Keratinocyte (primary cell): ENCODE results near the gene MAP3K10. TPM values are rescaled to one million over a fixed set of nuclear protein-coding genes. Genes with fewer than 3 reads are reported as not detected.

ENCODE experiments used
- DNase-seq: peaks from one replicate; pipeline ENCODE4 v3.0.0-alpha.2; 2011; ENCODE audit warnings: low read depth, missing footprints, low spot score
- FAIRE-seq: peaks from 2 replicates; lab custom pipeline; 2011; peaks lifted over from hg19 to GRCh38; lab: Jason Lieb, UNC
- H2AFZ ChIP-seq: 2 replicates; pipeline ENCODE4 v1.6.0; 2012; ENCODE audit warnings: low read length, control low read depth, inconsistent platforms; ENCODE audit not compliant: control insufficient read depth
- H3K27ac ChIP-seq: 2 replicates; pipeline ENCODE4 v1.5.1; 2011; ENCODE audit warnings: low read length; ENCODE audit not compliant: control insufficient read depth, insufficient read depth
- H3K27me3 ChIP-seq: 3 replicates; pipeline ENCODE4 v1.6.0; 2011; ENCODE audit warnings: low read length; ENCODE audit not compliant: control insufficient read depth, insufficient read depth; ENCODE audit errors: extremely low read depth
- H3K36me3 ChIP-seq, 2 experiments: 2 replicates in 1 of 2; 3 replicates in 1 of 2; pipeline ENCODE4 v1.5.1; 2011; ENCODE audit warnings: low read length in 2 of 2, mild to moderate bottlenecking in 1 of 2; ENCODE audit not compliant: control insufficient read depth in 2 of 2, insufficient read depth in 2 of 2; ENCODE audit errors: extremely low read depth in 1 of 2
- H3K4me1 ChIP-seq: 3 replicates; pipeline ENCODE4 v1.5.1; 2011; ENCODE audit warnings: low read length; ENCODE audit not compliant: control insufficient read depth, insufficient read depth; ENCODE audit errors: extremely low read depth
- H3K4me2 ChIP-seq: 3 replicates; pipeline ENCODE4 v1.6.0; 2011; ENCODE audit warnings: low read depth, low read length; ENCODE audit not compliant: control insufficient read depth, insufficient read depth; ENCODE audit errors: extremely low read depth
- H3K4me3 ChIP-seq, 3 experiments: fragments of 200-600 bp in 1 of 3; sonication (generic) in 1 of 3; 2 replicates in 2 of 3; 3 replicates in 1 of 3; pipeline ENCODE4 v1.5.1; 2011 to 2016; ENCODE audit warnings: low read length in 3 of 3, mild to moderate bottlenecking in 3 of 3, control low read depth in 2 of 3, inconsistent platforms in 1 of 3, low read depth in 1 of 3, mixed read lengths in 1 of 3, mixed run types in 1 of 3, moderate library complexity in 1 of 3; ENCODE audit not compliant: control insufficient read depth in 2 of 3, insufficient read depth in 2 of 3; ENCODE audit errors: extremely low read depth in 1 of 3
- H3K79me2 ChIP-seq: 2 replicates; pipeline ENCODE4 v1.6.0; 2012; ENCODE audit warnings: low read length; ENCODE audit not compliant: control insufficient read depth, insufficient read depth
- H3K9ac ChIP-seq: 3 replicates; pipeline ENCODE4 v1.6.0; 2011; ENCODE audit warnings: low read length; ENCODE audit not compliant: control insufficient read depth, insufficient read depth; ENCODE audit errors: extremely low read depth
- H3K9me1 ChIP-seq: 3 replicates; pipeline ENCODE4 v1.6.0; 2011; ENCODE audit warnings: low read length; ENCODE audit not compliant: control insufficient read depth, insufficient read depth; ENCODE audit errors: extremely low read depth
- H3K9me3 ChIP-seq: 2 replicates; pipeline ENCODE4 v1.5.1; 2012; ENCODE audit warnings: low read depth, low read length; ENCODE audit not compliant: control insufficient read depth
- H4K20me1 ChIP-seq: 3 replicates; pipeline ENCODE4 v1.6.0; 2011; ENCODE audit warnings: low read length; ENCODE audit not compliant: control insufficient read depth, insufficient read depth; ENCODE audit errors: extremely low read depth
- EZH2 ChIP-seq: IDR thresholded peaks from one replicate; pipeline ENCODE4 v1.6.1; 2012; ENCODE audit warnings: inconsistent platforms, mild to moderate bottlenecking, low read length, moderate library complexity
- dilution Hi-C: fragments of 300-500 bp; cut with MboI; formaldehyde crosslinking; loops from one replicate; pipeline ENCODE4 v1.7.0; 2020; ENCODE audit warnings: low sequenced_read_pairs; ENCODE audit not compliant: extremely low pct_ligation_motif_present
- polyA plus RNA-seq, 5 experiments: library from polyadenylated mRNA; depleted of rRNA in 3 of 5; stranded (reverse) in 3 of 5; stranded (forward) in 1 of 5; unstranded in 1 of 5; fragments of >200 nt; gene quantifications; 1 replicate in 1 of 5; 2 replicates in 3 of 5; 3 replicates in 1 of 5; pipeline versions ENCODE4 v1.2.1 to v1.2.3, GENCODE V29; 2011 to 2012; ENCODE audit warnings: missing spikeins in 2 of 5, low read depth in 1 of 5, low replicate concordance in 1 of 5
- TF ChIP-seq, protein P1 (sequence below), 3 experiments: IDR thresholded peaks in 1 of 3; conservative IDR thresholded peaks in 1 of 3; optimal IDR thresholded peaks in 1 of 3; 2 replicates in 2 of 3; 3 replicates in 1 of 3; pipeline versions ENCODE3 to v1.5.1; 2011; ENCODE audit warnings: low read length in 3 of 3, mild to moderate bottlenecking in 3 of 3, moderate library complexity in 2 of 3, control low read depth in 1 of 3, inconsistent platforms in 1 of 3; ENCODE audit not compliant: insufficient read depth in 2 of 3; ENCODE audit errors: extremely low read depth in 1 of 3

MAP3K10 gene
- polyA plus RNA-seq, 1 donor (not counting 4 experiments of a cell fraction or from before 2014, with no cell fraction given): 2.9 TPM

DNA sequence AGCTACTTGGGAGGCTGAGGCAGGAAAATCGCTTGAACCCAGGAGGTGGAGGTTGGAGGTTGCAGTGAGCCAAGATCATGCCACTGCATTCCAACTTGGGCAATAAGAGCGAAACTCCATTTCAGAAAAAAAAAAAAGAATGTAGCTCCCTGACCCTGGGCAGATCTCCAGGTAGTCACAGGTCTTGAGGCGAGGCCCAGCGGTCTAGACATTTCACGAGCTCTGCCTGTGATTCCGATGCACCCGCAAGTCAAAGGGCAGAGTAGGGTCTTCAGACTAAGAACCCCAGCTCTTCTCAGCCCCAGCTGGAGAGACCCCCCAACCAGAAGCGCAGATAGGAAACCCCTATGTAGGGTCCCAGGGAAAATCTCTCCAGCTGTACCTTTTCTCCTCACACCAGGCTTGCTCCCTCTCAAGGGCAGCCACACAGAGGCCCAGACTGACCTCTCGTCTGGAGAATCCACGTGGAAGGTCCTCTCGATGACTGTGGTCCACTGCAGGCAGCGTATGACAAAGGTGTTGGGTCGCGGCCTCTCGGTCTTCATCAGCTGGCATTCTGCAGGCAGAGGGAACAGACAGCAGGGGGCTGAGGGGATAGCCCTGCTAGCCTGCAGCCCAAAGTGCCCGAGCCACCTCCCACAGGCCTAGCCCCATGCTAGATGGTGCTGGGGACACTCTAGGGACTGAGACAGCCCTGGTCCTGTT is 63.6 kb downstream of the MAP3K10 start:
- Histone ChIP-seq H4K20me1 (peaks cover 10% of the 10 kb centered on the region), H3K36me3 (peaks cover 8 to 18% of the 10 kb centered on the region in 2 experiments)
- no peak for FAIRE-seq

DNA sequence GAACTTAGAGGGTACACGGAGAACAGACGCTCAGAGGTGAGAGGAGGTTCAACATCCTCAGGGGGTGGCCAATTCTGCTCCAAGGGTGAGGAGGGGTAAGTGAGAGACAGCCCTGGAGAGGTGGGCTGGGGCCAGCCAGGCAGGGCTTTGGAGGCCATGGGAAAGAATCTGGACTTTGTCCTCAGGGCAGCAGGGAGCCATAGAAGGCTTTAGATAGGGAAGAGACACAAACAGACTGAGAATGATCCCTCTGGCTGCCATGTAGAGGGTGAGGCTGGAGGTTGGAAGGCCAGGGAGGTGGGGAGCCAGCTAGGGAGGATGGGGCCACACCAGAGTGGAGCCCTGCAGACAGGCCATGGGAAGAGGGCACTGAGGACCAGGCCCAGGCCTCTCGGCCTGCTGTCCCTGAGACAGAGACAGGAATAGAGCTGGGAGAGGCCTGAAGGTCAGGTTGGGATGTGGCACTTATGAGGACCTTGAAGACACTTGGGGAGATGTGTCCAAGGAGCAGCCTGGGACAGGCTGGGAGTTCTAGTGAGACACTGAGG is 64.5 kb downstream of the MAP3K10 start:
- peaks cover 10% of the 10 kb centered on the region for H4K20me1 ChIP-seq
- no peaks in the 10 kb centered on the region for H3K9me3 ChIP-seq
- dilution Hi-C loops: no loop called here
- H3K4me2 ChIP-seq: no peak overlapping the region
- H3K79me2 ChIP-seq: peaks cover 20% of the 10 kb centered on the region
- FAIRE-seq (no peak), DNase-seq (no peak)
- peaks cover 6% of the 10 kb centered on the region for H3K9me1 ChIP-seq
- peaks cover 9% of the 10 kb centered on the region for H3K4me1 ChIP-seq
- no peaks in the 10 kb centered on the region for H3K27me3 ChIP-seq
- no peak overlapping the region for H3K27ac ChIP-seq
- no peak overlapping the region for H2AFZ ChIP-seq
- H3K4me3 ChIP-seq: no peak overlapping the region
- H3K36me3 ChIP-seq: peaks cover 8 to 16% of the 10 kb centered on the region in 2 experiments
- no peak overlapping the region for H3K9ac ChIP-seq
- no peak for TF ChIP-seq EZH2
- TF ChIP-seq, protein P1, sequence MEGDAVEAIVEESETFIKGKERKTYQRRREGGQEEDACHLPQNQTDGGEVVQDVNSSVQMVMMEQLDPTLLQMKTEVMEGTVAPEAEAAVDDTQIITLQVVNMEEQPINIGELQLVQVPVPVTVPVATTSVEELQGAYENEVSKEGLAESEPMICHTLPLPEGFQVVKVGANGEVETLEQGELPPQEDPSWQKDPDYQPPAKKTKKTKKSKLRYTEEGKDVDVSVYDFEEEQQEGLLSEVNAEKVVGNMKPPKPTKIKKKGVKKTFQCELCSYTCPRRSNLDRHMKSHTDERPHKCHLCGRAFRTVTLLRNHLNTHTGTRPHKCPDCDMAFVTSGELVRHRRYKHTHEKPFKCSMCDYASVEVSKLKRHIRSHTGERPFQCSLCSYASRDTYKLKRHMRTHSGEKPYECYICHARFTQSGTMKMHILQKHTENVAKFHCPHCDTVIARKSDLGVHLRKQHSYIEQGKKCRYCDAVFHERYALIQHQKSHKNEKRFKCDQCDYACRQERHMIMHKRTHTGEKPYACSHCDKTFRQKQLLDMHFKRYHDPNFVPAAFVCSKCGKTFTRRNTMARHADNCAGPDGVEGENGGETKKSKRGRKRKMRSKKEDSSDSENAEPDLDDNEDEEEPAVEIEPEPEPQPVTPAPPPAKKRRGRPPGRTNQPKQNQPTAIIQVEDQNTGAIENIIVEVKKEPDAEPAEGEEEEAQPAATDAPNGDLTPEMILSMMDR (optimal IDR thresholded peaks at IDR 0.05 in 1 of 3, IDR thresholded peaks at IDR 0.05 in 1 of 3, conservative IDR thresholded peaks at IDR 0.05 in 1 of 3; ENCODE audit: extremely low read depth in 1 of 3, insufficient read depth in 2 of 3, low read length in 3 of 3): no peak

More for the DNA sequence above, 63.6 kb downstream of the MAP3K10 start:
- Histone ChIP-seq H3K9me1 (peaks cover 6% of the 10 kb centered on the region), H3K4me1 (peaks cover 9% of the 10 kb centered on the region), H3K4me2 (no peak overlapping the region), H3K9me3 (no peaks in the 10 kb centered on the region), H3K4me3 (no peak overlapping the region), H3K27ac (no peak overlapping the region), H3K79me2 (peaks cover 20% of the 10 kb centered on the region), H3K9ac (no peak overlapping the region), H2AFZ (no peak overlapping the region), H3K27me3 (no peaks in the 10 kb centered on the region)
- dilution Hi-C loops: no loop called here
- TF ChIP-seq, protein P1 (optimal IDR thresholded peaks at IDR 0.05 in 1 of 3, IDR thresholded peaks at IDR 0.05 in 1 of 3, conservative IDR thresholded peaks at IDR 0.05 in 1 of 3; ENCODE audit: extremely low read depth in 1 of 3, insufficient read depth in 2 of 3, low read length in 3 of 3): no peak
- no peak for TF ChIP-seq EZH2
- no peak for DNase-seq
